HCEC 1CT (cell line): ENCODE data around the gene DDX23.
"Not testable (repeated sequence)": the region's sequence is repeated elsewhere in the genome, so short reads cannot be mapped to it uniquely, and the experiment has no call there.

Source experiments
- DNase-seq: peaks from one replicate; pipeline ENCODE4 v3.0.0-alpha.2; 2017

The DDX23 gene

DNA sequence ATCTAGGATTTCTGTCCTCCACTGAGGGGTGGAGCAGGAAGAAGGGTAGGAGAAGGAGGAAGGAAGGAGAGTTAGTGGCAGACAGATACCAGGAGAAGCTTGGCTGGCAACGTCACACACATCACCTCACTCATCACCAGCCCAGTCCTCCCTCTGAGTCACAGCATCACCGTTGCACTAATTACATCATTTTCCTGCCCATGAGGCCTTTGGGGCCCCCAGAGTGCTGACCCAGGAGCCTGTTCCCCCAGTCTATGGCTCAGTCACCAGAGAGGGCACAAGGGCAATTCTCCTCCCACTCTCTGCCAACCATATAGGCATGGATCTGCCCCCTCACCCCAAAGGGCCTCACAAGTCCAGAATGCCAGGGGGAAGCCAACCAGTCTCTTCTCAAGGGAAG, 9.1 kb upstream of the DDX23 start:
- DNase-seq, result no peak

DNA sequence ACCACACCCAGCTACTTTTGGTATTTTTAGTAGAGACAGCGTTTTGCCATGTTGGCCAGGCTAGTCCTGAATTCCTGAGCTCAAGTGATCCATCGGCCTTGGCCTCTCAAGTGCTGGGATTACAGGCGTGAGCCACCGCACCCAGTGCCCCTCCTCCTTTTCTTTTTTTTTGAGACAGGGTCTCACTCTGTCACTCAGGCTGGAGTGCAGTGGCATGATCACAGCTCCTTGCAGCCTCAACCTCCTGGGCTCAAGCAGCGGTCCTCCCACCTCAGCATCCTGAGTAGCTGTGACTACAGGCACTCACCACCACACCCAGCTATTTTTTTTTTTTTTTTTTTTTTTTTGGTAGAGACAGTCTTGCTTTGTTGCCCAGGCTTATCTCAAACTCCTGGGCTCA, 8.3 kb upstream of the DDX23 start:
- not testable (repeated sequence) for DNase-seq

- no peak for DNase-seq
These were observed 7.6 kb upstream of the DDX23 start for GRCh38 chr12:48859607-48860006.

GRCh38 chr12:48858043-48858442, 6.1 kb upstream of the DDX23 start:
- DNase-seq, result no peak

DNA sequence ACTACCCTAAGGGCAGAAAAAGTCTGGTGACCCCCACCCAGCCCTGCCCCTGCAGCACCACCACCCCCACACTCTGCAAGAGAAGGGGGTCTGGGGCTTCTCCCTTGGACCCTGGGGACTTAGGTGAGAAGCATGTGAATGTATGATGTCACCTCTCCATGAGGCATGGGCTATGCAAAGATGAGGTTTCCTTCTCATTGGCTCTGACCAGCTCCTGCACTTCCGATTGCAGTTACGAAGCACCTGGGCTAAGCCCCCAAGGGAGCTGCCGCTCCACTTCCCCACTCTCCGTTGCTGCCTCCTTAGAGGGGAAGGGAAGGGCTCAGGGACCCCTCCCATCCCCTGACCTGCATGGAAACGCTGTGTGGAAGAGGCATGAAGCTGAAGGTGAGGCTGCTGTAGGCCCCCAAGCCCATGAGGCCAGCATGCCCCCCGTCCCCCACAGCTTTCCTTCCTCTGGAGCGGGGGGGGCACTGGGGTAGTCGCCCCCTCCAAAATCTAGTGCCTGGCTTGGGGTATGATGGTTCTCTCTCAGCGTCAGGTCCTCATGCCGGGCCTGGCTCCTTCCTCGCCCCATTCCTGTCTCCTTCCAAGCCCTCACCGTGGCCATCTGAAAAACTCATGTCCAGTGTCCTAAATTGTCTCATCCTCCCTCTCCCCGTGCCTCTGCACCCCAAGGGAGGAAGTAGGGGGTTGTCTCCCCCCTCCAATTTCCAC, 5.5 kb upstream of the DDX23 start:
- no peak for DNase-seq

- DNase-seq, result no peak
These were observed 4.4 kb upstream of the DDX23 start for GRCh38 chr12:48856379-48856778.

DNA sequence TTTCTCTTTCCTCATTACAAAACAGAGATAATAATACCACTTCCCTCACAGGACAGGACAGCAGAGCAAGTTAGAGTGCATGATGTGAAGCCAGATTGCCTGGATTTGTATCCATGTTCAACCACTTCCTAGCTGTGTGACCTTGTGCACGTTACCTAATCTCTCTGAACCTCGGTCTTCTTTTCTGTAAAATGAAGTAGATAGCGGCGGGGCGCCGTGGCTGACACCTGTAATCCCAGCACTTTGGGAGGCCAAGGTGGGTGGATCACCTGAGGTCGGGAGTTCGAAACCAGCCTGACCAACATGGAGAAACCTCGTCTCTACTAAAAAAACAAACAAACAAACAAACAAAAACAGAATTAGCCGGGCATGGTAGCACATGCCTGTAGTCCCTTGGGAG, 3.0 kb upstream of the DDX23 start:
- not testable (repeated sequence) for DNase-seq

GRCh38 chr12:48854488-48854887, 2.5 kb upstream of the DDX23 start:
- DNase-seq, result no peak

DNA sequence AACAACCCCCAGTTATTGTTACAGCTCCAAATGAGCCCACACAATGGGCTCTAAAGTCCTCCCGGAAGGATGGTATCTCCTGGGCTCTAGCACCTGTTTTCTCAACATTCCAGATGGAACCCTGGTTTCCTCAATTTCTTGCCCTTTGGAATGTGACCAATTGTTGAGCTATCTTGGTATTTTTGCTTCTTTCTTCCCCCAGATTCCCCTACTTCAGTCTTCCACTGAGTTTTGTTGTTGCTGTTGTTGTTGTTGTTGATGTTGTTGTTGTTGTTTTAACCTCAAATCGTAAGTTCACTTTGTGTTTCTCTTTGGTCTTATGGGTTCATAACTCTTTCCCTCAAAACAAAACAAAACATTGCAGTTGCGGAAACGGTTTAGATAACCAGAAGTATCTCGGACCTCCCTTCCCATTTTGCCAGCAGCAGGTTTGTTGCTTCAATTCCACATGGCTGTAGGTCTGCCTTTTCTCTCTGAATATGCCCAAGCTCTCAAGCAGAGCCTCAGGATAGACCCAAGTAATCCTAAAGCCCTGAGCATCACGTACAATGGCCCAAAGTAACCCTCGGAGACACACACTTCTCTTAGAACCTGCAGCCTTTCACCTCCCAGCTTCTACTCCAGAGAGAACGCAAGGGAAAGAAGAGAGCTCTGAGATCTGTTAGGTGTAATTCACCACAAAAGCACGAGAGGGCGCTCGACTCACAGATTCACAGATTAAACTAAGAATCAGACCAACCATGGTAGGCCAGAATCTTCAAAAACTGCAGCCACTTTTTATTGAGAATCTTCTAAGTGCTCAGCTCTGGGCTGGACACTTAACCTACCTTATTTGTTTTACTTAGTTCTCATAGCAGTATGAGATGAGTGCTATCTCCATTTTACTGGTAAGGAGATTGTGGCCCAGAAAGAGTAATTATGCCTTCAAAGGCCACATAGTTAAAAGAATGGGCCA, 1.0 kb upstream of the DDX23 start:
- DNase-seq, result peak; percentile 66

- not testable (repeated sequence) for DNase-seq
These were observed 9.9 kb downstream of the DDX23 start for GRCh38 chr12:48842021-48842420.

DNA sequence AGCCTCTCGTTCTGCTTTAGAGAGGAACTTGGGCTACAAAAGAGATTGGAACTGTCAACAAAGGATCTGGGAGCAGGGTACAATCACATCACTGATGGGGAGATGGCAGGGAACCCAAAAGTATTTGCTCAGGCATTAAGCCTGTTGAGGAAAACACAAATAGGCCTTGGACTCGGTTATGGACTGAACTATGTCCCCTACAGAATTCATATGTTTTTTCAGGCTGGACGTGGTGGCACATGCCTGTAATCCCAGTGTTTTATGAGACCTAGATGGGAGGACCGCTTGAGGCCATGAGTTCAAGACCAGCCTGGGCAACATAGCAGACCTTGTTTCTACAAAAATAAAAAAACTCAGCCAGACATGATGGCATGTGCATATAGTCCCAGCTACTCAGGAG, 13.9 kb downstream of the DDX23 start:
- no peak for DNase-seq

- no peak for DNase-seq
These were observed 19.5 kb downstream of the DDX23 start for GRCh38 chr12:48832321-48833060.

GRCh38 chr12:48831257-48831656, 20.7 kb downstream of the DDX23 start:
- DNase-seq, result no peak

DNA sequence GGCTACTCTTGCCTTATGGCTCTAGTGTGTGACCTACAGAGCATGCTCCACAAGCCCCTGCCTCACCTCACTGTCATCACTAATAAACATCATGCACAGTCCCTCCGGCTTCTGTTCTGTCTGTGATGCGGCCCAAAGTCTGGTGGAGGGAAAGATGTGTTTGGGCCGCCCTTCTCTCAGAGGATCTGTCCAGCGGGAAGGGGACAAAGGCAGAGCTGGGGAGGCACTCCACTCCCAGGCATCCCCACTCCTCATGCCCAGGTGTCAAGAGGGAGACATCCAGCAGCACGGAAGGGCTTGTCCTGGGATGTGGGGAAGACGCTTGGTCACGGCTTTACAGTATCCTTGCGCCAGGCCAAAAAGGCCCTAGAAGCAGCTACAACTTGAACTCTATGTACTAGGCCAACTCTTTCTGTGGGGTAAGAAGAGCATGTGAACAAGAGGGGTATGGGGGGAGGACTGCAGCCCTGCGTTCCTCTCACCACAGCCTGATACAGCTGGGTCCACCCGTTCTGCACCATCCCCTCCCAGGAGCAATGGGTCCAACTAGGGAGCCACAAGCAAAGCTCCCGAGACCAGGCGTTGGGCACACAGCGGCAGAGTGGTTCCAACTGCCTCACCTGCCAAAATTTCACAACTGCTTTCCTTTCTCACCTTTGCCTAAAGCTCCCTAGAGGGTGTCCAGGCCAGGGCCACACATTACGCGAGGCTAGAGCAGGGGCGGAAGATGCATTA, 23.0 kb downstream of the DDX23 start:
- no peak for DNase-seq

DNA sequence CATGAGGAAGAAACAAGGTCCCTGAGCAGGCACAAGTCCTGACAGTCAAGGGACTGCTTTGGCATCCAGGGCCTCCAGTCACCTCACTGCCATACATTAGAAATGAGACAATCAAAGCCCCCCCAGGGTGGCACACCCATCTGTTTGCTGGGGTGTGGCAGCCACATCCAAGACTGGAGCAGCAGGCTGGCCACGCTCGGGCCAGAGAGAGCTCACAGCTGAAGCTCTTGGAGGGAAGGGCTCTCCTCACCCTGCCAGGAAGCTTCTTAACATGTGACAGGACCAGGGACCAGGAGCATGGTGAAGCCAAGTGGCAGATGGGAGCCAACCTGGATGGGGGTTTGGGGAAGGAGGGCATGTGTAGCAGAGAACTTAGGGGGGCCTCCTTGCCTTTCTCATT, 23.7 kb downstream of the DDX23 start:
- no peak for DNase-seq

- DNase-seq, result no peak
These were observed 24.4 kb downstream of the DDX23 start for GRCh38 chr12:48827513-48828096.

- DNase-seq, result no peak
These were observed 24.9 kb downstream of the DDX23 start for GRCh38 chr12:48827026-48827425.

DNA sequence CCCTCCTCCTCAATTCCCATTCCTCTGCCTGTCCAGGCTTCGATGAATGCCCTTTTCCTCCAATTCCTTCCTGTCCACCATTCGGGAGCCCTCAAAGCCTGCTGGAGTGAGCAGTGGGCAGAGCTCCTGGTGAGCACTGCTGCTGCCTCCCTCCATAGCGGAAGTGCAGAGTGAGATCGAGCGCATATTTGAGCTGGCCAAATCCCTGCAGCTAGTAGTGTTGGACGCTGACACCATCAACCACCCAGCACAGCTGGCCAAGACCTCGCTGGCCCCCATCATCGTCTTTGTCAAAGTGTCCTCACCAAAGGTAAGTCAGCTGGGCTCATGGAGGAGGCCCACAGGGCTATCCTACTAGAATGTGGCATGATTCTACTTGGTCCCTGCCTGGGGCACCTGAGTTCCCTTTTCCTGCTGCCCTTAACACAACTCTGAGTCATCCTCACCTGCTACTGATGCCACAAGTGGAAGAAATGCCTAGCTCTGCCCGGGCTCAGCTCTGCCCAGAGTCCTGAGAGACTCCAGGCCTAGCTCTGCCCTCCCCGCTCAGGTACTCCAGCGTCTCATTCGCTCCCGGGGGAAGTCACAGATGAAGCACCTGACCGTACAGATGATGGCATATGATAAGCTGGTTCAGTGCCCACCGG, 25.6 kb downstream of the DDX23 start:
- DNase-seq, result no peak

GRCh38 chr12:48824905-48825304, 27.1 kb downstream of the DDX23 start:
- DNase-seq, result no peak

- DNase-seq, result no peak
These were observed 27.9 kb downstream of the DDX23 start for GRCh38 chr12:48824112-48824511.

DNA sequence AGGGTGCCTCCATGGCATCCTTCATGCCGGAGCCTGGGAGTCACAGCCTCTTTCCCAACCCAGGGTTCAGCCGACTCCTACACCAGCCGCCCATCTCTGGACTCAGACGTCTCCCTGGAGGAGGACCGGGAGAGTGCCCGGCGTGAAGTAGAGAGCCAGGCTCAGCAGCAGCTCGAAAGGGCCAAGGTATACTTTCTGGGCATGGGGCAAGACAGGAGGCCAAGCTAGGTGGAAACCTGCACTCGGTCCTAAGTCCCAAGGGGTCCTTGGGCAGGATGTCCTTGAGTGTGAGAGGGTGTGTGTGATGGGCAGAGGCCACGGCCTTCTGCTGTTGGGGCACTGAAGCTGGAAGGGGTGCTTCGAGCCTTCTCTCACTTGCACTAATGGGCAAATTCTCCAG, 28.7 kb downstream of the DDX23 start:
- DNase-seq, result no peak

DNA sequence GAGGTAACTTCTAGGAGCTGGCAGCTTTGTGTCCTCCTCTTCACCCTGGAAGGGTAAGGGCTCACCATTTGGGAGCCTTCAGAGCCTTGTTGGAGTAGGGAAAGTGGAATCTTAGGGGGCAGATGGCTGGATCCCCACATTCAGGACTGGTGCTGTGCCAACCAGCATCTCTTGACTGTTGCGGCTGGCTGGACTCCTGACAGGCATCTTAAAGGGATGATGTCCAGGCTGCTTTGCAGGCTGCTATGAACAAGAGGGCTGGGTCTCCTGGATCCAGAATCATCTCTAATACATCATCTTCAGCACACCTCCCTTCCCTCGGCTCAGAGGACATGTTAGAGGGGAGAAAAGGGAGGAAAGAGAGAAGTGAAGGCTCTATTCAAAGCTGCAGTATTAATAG, 29.3 kb downstream of the DDX23 start:
- DNase-seq, result no peak
